Measurements from ENCODE around the gene SIGLEC1. TPM values are rescaled to one million over a fixed set of nuclear protein-coding genes. Genes with fewer than 3 reads are reported as not detected.

The SIGLEC1 gene
- total and polyA plus RNA-seq, 2 donors (not counting 3 experiments of a cell fraction or from before 2014, with no cell fraction given), result not detected

DNA sequence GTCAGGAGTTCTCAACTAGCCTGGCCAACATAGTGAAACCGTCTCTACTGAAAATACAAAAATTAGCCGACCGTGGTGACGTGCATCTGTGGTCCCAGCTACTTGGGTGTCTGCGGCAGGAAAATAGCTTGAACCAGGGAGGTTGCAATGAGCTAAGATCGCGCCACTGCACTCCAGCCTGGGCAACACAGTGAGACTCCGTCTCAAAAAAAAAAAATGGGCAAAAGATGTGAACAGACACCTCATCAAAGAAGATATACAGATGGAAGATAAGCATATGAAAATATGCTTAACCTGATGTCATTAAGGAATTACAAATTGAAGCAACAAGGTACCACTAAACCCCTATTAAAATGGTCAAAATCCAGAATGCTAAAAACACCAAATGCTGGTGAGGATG, 10.9 kb upstream of the SIGLEC1 start:
- Histone ChIP-seq H3K9ac (replicated peaks; ENCODE audit: extremely low read depth, insufficient read depth, low read length) (no peak overlapping the region), H3K4me1 (ENCODE audit: control insufficient read depth, extremely low read depth, insufficient read depth, low read length) (peaks cover 6% of the 10 kb centered on the region), H3K79me2 (ENCODE audit: control insufficient read depth, insufficient read depth, low read length) (no peaks in the 10 kb centered on the region), H4K20me1 (replicated peaks; ENCODE audit: control insufficient read depth, extremely low read depth, insufficient read depth, low read length) (no peaks in the 10 kb centered on the region), H3K4me3 (replicated peaks in 1 of 3; ENCODE audit: insufficient read depth in 1 of 3, low read depth in 1 of 3, low read length in 3 of 3) (no peak overlapping the region), H3K27me3 (ENCODE audit: control insufficient read depth in 2 of 2, insufficient read depth in 2 of 2, low read length in 2 of 2) (peaks cover 11 to 12% of the 10 kb centered on the region in 2 experiments), H3K9me3 (replicated peaks; ENCODE audit: control insufficient read depth, insufficient read depth, low read length) (no peaks in the 10 kb centered on the region), H3K36me3 (ENCODE audit: control insufficient read depth in 2 of 2, extremely low read depth in 1 of 2, insufficient read depth in 2 of 2, low read length in 2 of 2) (no peaks in the 10 kb centered on the region), H3K9me1 (replicated peaks; ENCODE audit: control insufficient read depth, extremely low read depth, insufficient read depth, low read length) (no peaks in the 10 kb centered on the region), H2AFZ (ENCODE audit: low read depth, low read length) (no peak overlapping the region), H3K4me2 (ENCODE audit: insufficient read depth, low read length) (no peak overlapping the region), H3K27ac (ENCODE audit: insufficient read depth, low read depth, low read length) (no peak overlapping the region)
- dilution Hi-C loops (cut with MboI; ENCODE audit: extremely low pct_ligation_motif_present, low sequenced_read_pairs) (no loop called here), intact Hi-C loops (cut with micrococcal nuclease) (no loop called here)
- POLR2A ChIA-PET, result no interaction called here
- CTCF ChIA-PET, result interaction anchor here (2.1 kb wide), 1 partner anchor 12 kb away, joined by 9 read pairs; no protein-coding TSS in a partner anchor
- no peak for FAIRE-seq
- TF ChIP-seq GATA2 (IDR thresholded peaks at IDR 0.05; ENCODE audit: insufficient read depth, insufficient read length, low read depth, low read length), result no peak
- TF ChIP-seq JUN (IDR thresholded peaks at IDR 0.05; ENCODE audit: borderline replicate concordance, insufficient read depth, insufficient read length, low read depth), result no peak
- TF ChIP-seq, protein P1, sequence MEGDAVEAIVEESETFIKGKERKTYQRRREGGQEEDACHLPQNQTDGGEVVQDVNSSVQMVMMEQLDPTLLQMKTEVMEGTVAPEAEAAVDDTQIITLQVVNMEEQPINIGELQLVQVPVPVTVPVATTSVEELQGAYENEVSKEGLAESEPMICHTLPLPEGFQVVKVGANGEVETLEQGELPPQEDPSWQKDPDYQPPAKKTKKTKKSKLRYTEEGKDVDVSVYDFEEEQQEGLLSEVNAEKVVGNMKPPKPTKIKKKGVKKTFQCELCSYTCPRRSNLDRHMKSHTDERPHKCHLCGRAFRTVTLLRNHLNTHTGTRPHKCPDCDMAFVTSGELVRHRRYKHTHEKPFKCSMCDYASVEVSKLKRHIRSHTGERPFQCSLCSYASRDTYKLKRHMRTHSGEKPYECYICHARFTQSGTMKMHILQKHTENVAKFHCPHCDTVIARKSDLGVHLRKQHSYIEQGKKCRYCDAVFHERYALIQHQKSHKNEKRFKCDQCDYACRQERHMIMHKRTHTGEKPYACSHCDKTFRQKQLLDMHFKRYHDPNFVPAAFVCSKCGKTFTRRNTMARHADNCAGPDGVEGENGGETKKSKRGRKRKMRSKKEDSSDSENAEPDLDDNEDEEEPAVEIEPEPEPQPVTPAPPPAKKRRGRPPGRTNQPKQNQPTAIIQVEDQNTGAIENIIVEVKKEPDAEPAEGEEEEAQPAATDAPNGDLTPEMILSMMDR (IDR thresholded peaks at IDR 0.05; ENCODE audit: extremely low read depth in 1 of 2, insufficient read depth in 1 of 2, low read depth in 1 of 2, low read length in 2 of 2), result no peak
- TF ChIP-seq MYC (IDR thresholded peaks at IDR 0.05; ENCODE audit: low read depth, low read length), result no peak
- no peak for TF ChIP-seq FOS (IDR thresholded peaks at IDR 0.05; ENCODE audit: borderline replicate concordance, insufficient read depth, low read length)
- TF ChIP-seq EZH2 (IDR thresholded peaks at IDR 0.05; ENCODE audit: borderline replicate concordance, low read depth, low read length, severe bottlenecking), result no peak
- no peak for TF ChIP-seq POLR2A (IDR thresholded peaks at IDR 0.05; ENCODE audit: low read depth, low read length)
- no peak for TF ChIP-seq POLR2AphosphoS5 (IDR thresholded peaks at IDR 0.05; ENCODE audit: insufficient read depth, low read depth, low read length)
- TF ChIP-seq, protein P2, sequence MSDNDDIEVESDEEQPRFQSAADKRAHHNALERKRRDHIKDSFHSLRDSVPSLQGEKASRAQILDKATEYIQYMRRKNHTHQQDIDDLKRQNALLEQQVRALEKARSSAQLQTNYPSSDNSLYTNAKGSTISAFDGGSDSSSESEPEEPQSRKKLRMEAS (IDR thresholded peaks at IDR 0.05; ENCODE audit: insufficient read depth, insufficient read length), result no peak
- BruUV-seq (replicated peaks), result no TSS peak
- no peak for DNase-seq (ENCODE audit: low read depth, low spot score)
